Measurements from ENCODE around the gene ZNF33B.
"Not testable (repeated sequence)": the region's sequence is repeated elsewhere in the genome, so short reads cannot be mapped to it uniquely, and the experiment has no call there.

Gene ZNF33B

GRCh38 chr10:42598249-42598873 is 40.0 kb downstream of the ZNF33B start:
- no peaks in the 10 kb centered on the region for H3K27me3 ChIP-seq (ENCODE audit: insufficient read depth, low read length)
- H3K4me1 ChIP-seq (ENCODE audit: insufficient read depth, low read length): no peaks in the 10 kb centered on the region
- no peak overlapping the region for H3K4me3 ChIP-seq (ENCODE audit: low read length)
- peaks cover 36% of the 10 kb centered on the region for H3K9me3 ChIP-seq (ENCODE audit: insufficient read depth, low read depth, low read length)
- H3K27ac ChIP-seq (ENCODE audit: low read length): no peak overlapping the region
- no peak overlapping the region for H3K9ac ChIP-seq (ENCODE audit: low read depth, low read length)
- H3K36me3 ChIP-seq (ENCODE audit: insufficient read depth, low read depth, low read length): peaks cover 38% of the 10 kb centered on the region

DNA sequence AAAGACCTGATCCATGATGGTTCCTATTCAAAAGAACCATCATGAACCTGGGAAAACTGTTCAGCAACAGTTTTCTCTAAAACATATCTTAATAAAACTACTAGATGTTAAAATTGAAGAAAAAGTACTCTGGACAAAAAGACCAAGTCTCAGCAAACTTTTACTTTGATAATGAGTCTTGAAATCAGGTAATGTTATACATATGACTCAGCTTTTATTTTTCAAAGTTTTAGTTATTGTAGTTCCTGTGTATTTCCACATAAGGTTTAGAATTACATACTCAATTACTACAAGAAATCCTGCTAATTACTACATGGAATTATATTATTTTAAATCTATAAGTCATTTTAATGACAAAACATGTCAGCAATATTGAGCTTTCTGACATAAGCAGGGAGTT is 42.2 kb downstream of the ZNF33B start:
- H3K27ac ChIP-seq (ENCODE audit: low read length): no peak overlapping the region
- peaks cover 58% of the 10 kb centered on the region for H3K36me3 ChIP-seq (ENCODE audit: insufficient read depth, low read depth, low read length)
- H3K4me3 ChIP-seq (ENCODE audit: low read length): no peak overlapping the region
- H3K27me3 ChIP-seq (ENCODE audit: insufficient read depth, low read length): no peaks in the 10 kb centered on the region
- no peaks in the 10 kb centered on the region for H3K4me1 ChIP-seq (ENCODE audit: insufficient read depth, low read length)
- peaks cover 58% of the 10 kb centered on the region for H3K9me3 ChIP-seq (ENCODE audit: insufficient read depth, low read depth, low read length)
- H3K9ac ChIP-seq (ENCODE audit: low read depth, low read length): no peak overlapping the region

DNA sequence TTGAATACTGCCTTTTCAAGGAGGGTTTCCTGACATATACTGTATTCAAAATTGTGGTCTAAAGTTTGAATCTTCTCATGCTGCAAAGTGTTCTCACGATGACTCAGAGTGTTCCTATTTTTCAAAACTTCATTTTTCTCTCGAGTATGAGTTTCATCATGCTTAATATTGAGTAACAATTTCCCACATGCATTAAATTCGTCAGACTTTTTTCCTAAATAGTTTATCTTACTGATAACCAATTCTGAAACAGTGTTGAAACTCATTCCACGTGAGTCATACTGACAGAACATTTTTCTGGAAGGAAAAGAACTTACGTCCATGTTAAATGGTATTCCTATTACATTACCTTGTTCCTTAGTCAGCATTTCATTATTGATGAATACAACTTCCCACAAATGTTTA is 44.1 kb downstream of the ZNF33B start:
- Histone ChIP-seq H3K27me3 (ENCODE audit: insufficient read depth, low read length) (no peaks in the 10 kb centered on the region), H3K4me3 (ENCODE audit: low read length) (no peak overlapping the region), H3K27ac (ENCODE audit: low read length) (no peak overlapping the region), H3K4me1 (ENCODE audit: insufficient read depth, low read length) (no peaks in the 10 kb centered on the region), H3K9ac (ENCODE audit: low read depth, low read length) (no peak overlapping the region), H3K9me3 (ENCODE audit: insufficient read depth, low read depth, low read length) (peaks cover 69% of the 10 kb centered on the region), H3K36me3 (ENCODE audit: insufficient read depth, low read depth, low read length) (peaks cover 66% of the 10 kb centered on the region)

DNA sequence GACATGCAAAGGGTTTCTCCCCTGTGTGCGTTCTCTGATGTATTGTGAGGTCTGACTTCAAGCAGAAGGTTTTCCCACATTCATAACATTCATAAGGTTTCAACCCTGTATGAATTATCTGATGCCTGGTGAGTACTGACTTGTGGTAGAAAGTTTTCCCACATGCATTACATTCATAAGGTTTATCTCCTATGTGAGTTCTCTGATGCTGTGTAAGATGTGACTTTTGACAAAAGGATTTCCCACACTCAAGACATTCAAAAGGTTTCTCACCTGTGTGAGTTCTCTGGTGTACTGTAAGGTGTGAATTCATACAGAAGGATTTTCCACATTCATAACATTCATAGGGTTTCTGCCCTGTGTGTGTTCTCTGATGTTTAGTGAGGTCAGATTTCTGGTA is 45.1 kb downstream of the ZNF33B start:
- H3K27ac ChIP-seq (ENCODE audit: low read length): no peak overlapping the region
- H3K4me1 ChIP-seq (ENCODE audit: insufficient read depth, low read length): no peaks in the 10 kb centered on the region
- H3K27me3 ChIP-seq (ENCODE audit: insufficient read depth, low read length): no peaks in the 10 kb centered on the region
- peaks cover 71% of the 10 kb centered on the region for H3K36me3 ChIP-seq (ENCODE audit: insufficient read depth, low read depth, low read length)
- H3K9ac ChIP-seq (ENCODE audit: low read depth, low read length): no peak overlapping the region
- H3K9me3 ChIP-seq (ENCODE audit: insufficient read depth, low read depth, low read length): peaks cover 72% of the 10 kb centered on the region
- H3K4me3 ChIP-seq (ENCODE audit: low read length): no peak overlapping the region

GRCh38 chr10:42583828-42584227 is 54.5 kb downstream of the ZNF33B start:
- peaks cover 58% of the 10 kb centered on the region for H3K9me3 ChIP-seq (ENCODE audit: insufficient read depth, low read depth, low read length)
- no peak overlapping the region for H3K9ac ChIP-seq (ENCODE audit: low read depth, low read length)
- H3K4me3 ChIP-seq (ENCODE audit: low read length): no peak overlapping the region
- peaks cover 10% of the 10 kb centered on the region; the same call in 1 of the 2 replicates for H3K36me3 ChIP-seq (ENCODE audit: insufficient read depth, low read depth, low read length)
- H3K4me1 ChIP-seq (ENCODE audit: insufficient read depth, low read length): no peaks in the 10 kb centered on the region
- H3K27ac ChIP-seq (ENCODE audit: low read length): no peak overlapping the region
- H3K27me3 ChIP-seq (ENCODE audit: insufficient read depth, low read length): no peaks in the 10 kb centered on the region

DNA sequence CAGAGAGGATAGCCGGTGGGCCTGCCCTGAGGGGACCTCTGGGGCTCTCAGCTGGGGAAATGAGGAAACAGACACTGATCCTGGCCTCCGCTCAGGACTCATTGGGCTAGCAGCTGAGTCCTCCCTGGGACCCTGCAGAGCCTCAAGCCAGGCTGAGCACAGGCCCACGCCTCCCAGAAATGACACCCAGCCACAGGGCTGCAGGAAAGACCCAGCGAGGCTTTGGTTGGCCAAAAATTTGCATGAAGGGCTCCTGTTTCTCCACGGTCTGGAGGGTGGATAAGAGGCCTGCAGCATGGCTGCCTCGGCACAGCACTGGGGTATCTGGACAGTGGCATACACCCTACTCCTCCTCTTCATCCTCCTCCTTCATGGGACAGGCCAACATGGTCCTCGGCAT is 60.4 kb downstream of the ZNF33B start:
- no peaks in the 10 kb centered on the region for H3K36me3 ChIP-seq (ENCODE audit: insufficient read depth, low read depth, low read length)
- H3K4me1 ChIP-seq (ENCODE audit: insufficient read depth, low read length): no peaks in the 10 kb centered on the region
- H3K9ac ChIP-seq (ENCODE audit: low read depth, low read length): no peak overlapping the region
- peaks cover 61% of the 10 kb centered on the region for H3K9me3 ChIP-seq (ENCODE audit: insufficient read depth, low read depth, low read length)
- H3K4me3 ChIP-seq (ENCODE audit: low read length): no peak overlapping the region
- no peak overlapping the region for H3K27ac ChIP-seq (ENCODE audit: low read length)
- H3K27me3 ChIP-seq (ENCODE audit: insufficient read depth, low read length): no peaks in the 10 kb centered on the region

DNA sequence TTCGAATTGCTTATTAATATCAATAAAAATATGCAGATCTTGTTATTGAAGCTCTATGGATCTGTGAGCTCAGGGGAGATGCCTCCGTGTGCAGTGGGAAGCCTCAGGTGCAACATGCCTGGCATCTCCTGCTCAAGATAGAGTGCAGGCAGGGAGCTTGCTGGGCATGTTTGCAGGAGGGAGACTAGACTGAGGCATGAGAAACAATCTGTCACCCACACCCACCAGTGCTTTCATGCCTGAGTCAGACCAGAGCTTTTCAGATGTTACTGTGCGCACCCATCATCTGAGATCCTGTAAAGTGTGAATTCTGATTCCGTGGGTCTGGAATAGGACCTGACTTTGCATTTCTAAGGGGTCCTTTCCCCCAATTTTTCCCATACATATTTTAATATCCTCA is 62.0 kb downstream of the ZNF33B start:
- Histone ChIP-seq H3K4me1 (ENCODE audit: insufficient read depth, low read length) (no peaks in the 10 kb centered on the region), H3K4me3 (ENCODE audit: low read length) (no peak overlapping the region), H3K9ac (ENCODE audit: low read depth, low read length) (no peak overlapping the region), H3K9me3 (ENCODE audit: insufficient read depth, low read depth, low read length) (peaks cover 63% of the 10 kb centered on the region), H3K36me3 (ENCODE audit: insufficient read depth, low read depth, low read length) (no peaks in the 10 kb centered on the region), H3K27ac (ENCODE audit: low read length) (no peak overlapping the region), H3K27me3 (ENCODE audit: insufficient read depth, low read length) (no peaks in the 10 kb centered on the region)

DNA sequence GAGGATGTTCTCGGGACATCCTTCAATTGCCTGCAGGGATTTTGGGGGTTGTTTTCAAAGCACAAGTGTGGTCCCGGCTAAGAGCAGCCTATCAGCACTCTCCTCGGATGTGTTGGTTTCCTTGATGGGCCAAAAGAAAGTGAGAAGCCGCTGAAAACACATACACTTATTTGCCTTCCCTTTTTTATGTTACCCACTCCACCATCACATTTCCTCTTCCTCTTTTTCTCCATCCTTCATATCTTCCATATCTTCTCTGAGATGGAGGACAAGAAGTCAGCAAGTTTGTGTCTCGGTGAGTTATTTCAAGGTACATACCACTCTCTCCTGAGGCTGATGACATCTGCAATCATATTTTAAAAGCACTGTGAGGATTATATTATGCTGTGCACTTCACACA is 64.0 kb downstream of the ZNF33B start:
- Histone ChIP-seq H3K4me1 (ENCODE audit: insufficient read depth, low read length) (no peaks in the 10 kb centered on the region), H3K4me3 (ENCODE audit: low read length) (no peak overlapping the region), H3K9me3 (ENCODE audit: insufficient read depth, low read depth, low read length) (peaks cover 74% of the 10 kb centered on the region), H3K27ac (ENCODE audit: low read length) (no peak overlapping the region), H3K27me3 (ENCODE audit: insufficient read depth, low read length) (no peaks in the 10 kb centered on the region), H3K9ac (ENCODE audit: low read depth, low read length) (no peak overlapping the region), H3K36me3 (ENCODE audit: insufficient read depth, low read depth, low read length) (no peaks in the 10 kb centered on the region)

GRCh38 chr10:42556931-42557330 is 81.4 kb downstream of the ZNF33B start:
- Histone ChIP-seq H3K36me3 (ENCODE audit: insufficient read depth, low read depth, low read length) (no peaks in the 10 kb centered on the region), H3K27me3 (ENCODE audit: insufficient read depth, low read length) (peaks cover 1% of the 10 kb centered on the region; the same call in 1 of the 2 replicates), H3K4me1 (ENCODE audit: insufficient read depth, low read length) (no peaks in the 10 kb centered on the region), H3K27ac (ENCODE audit: low read length) (no peak overlapping the region), H3K9ac (ENCODE audit: low read depth, low read length) (no peak overlapping the region), H3K4me3 (ENCODE audit: low read length) (no peak overlapping the region), H3K9me3 (ENCODE audit: insufficient read depth, low read depth, low read length) (no peaks in the 10 kb centered on the region; the same call in 1 of the 2 replicates)

GRCh38 chr10:42553576-42553975 is 84.8 kb downstream of the ZNF33B start:
- not testable (repeated sequence) for H3K9ac ChIP-seq (ENCODE audit: low read depth, low read length); H3K27ac ChIP-seq (ENCODE audit: low read length); H3K27me3 ChIP-seq (ENCODE audit: insufficient read depth, low read length); H3K4me1 ChIP-seq (ENCODE audit: insufficient read depth, low read length); H3K9me3 ChIP-seq (ENCODE audit: insufficient read depth, low read depth, low read length); H3K36me3 ChIP-seq (ENCODE audit: insufficient read depth, low read depth, low read length)
- H3K4me3 ChIP-seq (ENCODE audit: low read length): peak overlapping the region; percentile 97

DNA sequence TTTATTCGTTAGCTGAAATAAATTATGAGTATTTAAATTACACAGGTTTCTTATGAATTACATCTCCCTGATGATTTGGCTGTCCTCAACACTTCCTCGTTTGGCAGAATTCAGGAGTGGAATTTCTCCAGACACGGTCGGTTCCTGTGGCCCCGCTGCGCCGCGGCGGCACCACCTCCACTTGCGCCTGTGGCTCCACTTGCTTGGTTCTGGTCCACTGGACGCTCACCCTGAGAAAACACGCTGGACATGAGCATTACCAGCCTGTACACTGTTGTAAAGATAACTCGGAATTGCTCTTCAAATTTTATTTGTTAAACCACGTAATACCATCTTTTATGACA is 85.3 kb downstream of the ZNF33B start:
- Histone ChIP-seq H3K27me3 (ENCODE audit: insufficient read depth, low read length) (peaks cover 4% of the 10 kb centered on the region; the same call in 1 of the 2 replicates), H3K4me3 (ENCODE audit: low read length) (peak overlapping the region; percentile 97), H3K27ac (ENCODE audit: low read length) (no peak overlapping the region), H3K9me3 (ENCODE audit: insufficient read depth, low read depth, low read length) (no peaks in the 10 kb centered on the region; the same call in 1 of the 2 replicates), H3K4me1 (ENCODE audit: insufficient read depth, low read length) (no peaks in the 10 kb centered on the region), H3K9ac (ENCODE audit: low read depth, low read length) (peak overlapping the region; percentile 30; the same call in 1 of the 2 replicates), H3K36me3 (ENCODE audit: insufficient read depth, low read depth, low read length) (peaks cover 9% of the 10 kb centered on the region; the same call in 1 of the 2 replicates)

DNA sequence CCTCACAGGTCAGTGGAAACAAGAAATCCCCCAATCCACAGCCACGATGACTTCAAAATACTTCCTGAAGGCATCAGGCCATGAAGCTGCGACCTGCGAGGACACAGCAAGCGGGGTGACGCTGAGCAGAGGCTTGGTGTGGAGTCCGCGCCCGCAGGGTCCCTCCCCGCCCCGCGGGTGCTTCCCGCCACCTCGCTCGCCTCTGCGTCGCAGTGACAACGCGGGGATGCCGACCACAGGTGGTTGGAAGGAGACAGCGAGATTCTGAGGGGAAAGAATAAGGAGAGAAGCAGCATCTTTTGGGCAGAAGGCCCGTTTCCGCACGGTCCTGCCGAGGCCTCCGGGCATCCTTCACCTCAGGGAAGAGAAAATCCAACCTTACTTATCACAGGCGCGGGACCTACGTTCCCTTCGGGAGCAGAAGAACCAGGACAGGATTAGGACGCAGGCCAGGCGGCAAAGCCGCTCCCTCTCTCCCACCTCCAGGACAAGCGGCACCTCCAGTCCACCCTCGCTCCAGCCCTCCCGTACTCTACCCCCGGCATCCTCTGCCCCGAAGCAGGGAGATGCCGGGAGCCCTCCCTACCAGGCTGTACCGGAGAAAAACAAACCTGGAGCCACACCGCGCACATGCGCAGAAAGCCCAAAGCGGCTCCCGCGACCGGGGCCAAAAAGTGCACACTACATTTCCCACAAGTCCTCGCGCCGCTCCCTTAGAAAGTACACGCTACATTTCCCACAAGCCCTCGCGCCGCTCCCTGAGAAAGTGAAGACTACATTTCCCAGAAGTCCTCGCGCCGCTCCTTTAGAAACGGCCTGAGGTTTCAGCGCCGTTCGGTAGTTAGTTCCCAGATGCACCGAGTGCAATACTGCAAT is 85.9 kb downstream of the ZNF33B start:
- Histone ChIP-seq H3K4me1 (ENCODE audit: insufficient read depth, low read length) (no peaks in the 10 kb centered on the region), H3K27ac (ENCODE audit: low read length) (no peak overlapping the region), H3K4me3 (ENCODE audit: low read length) (peak overlapping the region; percentile 97), H3K27me3 (ENCODE audit: insufficient read depth, low read length) (peaks cover 4% of the 10 kb centered on the region; the same call in 1 of the 2 replicates), H3K9ac (ENCODE audit: low read depth, low read length) (peak overlapping the region; percentile 87; the same call in 1 of the 2 replicates), H3K36me3 (ENCODE audit: insufficient read depth, low read depth, low read length) (peaks cover 9% of the 10 kb centered on the region; the same call in 1 of the 2 replicates), H3K9me3 (ENCODE audit: insufficient read depth, low read depth, low read length) (no peaks in the 10 kb centered on the region)

Measured in iPS-20b (cell line).